ENCODE measurements around the gene ZNF618.

The ZNF618 gene

GRCh38 chr9:114059047-114059803, 183.1 kb downstream of the ZNF618 start:
- TF ChIP-seq CTCF (conservative IDR thresholded peaks at IDR 0.05; ENCODE audit: low read depth, low read length) = no peak
- peak; percentile 24 for DNase-seq (ENCODE audit: low read depth)
- H3K4me3 ChIP-seq (ENCODE audit: low read depth, low read length) = no peak overlapping the region

- no peak for DNase-seq (ENCODE audit: low read depth)
- H3K4me3 ChIP-seq (ENCODE audit: low read depth, low read length) = no peak overlapping the region
- no peak for TF ChIP-seq CTCF (conservative IDR thresholded peaks at IDR 0.05; ENCODE audit: low read depth, low read length)
Measured at GRCh38 chr9:114060070-114060469, 184.0 kb downstream of the ZNF618 start.

- DNase-seq (ENCODE audit: low read depth) = no peak
- no peak overlapping the region for H3K4me3 ChIP-seq (ENCODE audit: low read depth, low read length)
- no peak for TF ChIP-seq CTCF (conservative IDR thresholded peaks at IDR 0.05; ENCODE audit: low read depth, low read length)
Measured at GRCh38 chr9:114060711-114061110, 184.6 kb downstream of the ZNF618 start.

- H3K4me3 ChIP-seq (ENCODE audit: low read depth, low read length) = no peak overlapping the region
- TF ChIP-seq CTCF (conservative IDR thresholded peaks at IDR 0.05; ENCODE audit: low read depth, low read length) = no peak
- no peak for DNase-seq (ENCODE audit: low read depth)
Measured at GRCh38 chr9:114061292-114061691, 185.2 kb downstream of the ZNF618 start.

- H3K4me3 ChIP-seq (ENCODE audit: low read depth, low read length) = no peak overlapping the region
- no peak for DNase-seq (ENCODE audit: low read depth)
- TF ChIP-seq CTCF (conservative IDR thresholded peaks at IDR 0.05; ENCODE audit: low read depth, low read length) = no peak
Measured at GRCh38 chr9:114061830-114062474, 185.8 kb downstream of the ZNF618 start.

- DNase-seq (ENCODE audit: low read depth) = no peak
- TF ChIP-seq CTCF (conservative IDR thresholded peaks at IDR 0.05; ENCODE audit: low read depth, low read length) = no peak
- no peak overlapping the region for H3K4me3 ChIP-seq (ENCODE audit: low read depth, low read length)
Measured at GRCh38 chr9:114065304-114065703, 189.2 kb downstream of the ZNF618 start.

All from choroid plexus epithelial cell (primary cell).